ENCODE data around the gene MCM3.

Gene MCM3

DNA sequence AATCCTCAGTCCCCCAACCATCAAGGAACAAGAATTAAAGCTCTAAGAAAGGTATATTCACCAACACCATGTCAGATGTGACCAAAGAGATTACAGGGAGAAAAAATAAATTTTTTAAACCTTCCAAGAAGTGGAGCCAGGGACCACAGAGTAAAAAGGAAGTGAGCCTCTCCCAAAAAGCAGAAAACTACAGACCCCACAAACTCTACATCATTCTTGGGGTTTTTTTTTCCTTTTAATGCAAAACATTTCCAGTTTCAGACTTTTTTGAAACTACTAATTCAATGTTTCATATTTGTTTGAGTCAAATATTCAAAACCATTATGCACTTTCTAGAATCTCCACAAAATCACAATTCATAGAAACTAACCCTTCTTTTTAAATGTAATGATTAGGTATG is 33.4 kb downstream of the MCM3 start:
- no peak for DNase-seq (ENCODE audit: low spot score)

DNA sequence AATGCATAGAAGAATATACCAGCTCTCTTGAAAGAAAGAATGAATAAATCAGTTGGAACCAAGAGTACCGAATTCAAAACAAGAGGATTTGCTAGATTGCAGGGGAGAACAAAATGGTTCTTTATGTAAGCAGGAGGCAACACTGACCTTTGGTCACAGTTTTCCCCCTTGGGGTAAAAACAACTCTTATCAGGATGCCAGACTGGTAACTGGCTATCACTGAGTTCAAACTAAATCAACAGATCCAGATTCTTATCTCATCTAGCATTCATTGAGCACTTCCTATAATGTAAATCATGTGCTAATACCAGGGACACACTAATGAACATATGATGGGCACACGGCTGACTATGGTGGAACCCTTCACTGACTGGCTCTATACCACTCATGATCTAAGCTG is 35.5 kb downstream of the MCM3 start:
- no peak for DNase-seq (ENCODE audit: low spot score)

DNA sequence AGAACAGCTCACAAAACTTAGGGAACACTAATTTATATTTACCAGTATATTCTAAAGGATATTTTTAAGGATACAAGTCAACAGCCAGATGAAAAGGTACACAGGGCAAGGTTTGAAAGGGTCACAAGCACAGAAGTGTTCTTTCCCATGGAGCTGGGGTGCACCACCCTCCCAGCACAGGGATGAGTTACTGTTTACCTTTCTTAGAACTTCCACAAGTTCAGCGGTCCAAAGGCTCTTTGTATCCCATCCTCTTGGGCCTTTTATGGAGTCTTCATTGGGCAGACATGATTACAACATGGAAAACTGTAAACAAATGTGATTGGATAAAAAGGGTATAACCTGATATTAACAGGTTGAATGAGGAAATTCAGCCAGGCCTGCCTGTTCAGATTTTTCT is 39.1 kb downstream of the MCM3 start:
- no peak for DNase-seq (ENCODE audit: low spot score)

DNA sequence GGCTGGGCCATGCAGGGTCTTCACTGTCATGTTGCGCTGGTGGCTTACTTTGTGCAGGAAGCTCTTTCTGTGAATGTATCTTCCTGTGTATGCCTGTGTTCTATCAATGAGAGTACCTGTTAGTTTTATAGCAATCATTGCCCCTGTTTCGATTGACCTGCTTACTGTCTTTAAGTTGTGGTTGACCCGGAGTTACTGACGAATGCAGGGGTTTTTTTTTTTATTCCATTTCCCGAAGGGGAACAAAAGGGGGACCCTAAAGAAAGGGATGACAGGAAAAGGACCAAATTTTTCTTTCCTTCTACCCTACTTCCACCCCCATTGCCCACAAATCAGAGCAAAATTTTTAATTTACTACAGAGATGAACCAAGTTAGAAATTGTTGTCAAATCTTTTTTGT is 40.1 kb downstream of the MCM3 start, which contains the start of gene IL17F:
Gene IL17F, minus strand, starts transcription at position 101 of the 400 bp plus-strand sequence. Its CDS starts 71 bp downstream, at position 30.
- no peak for DNase-seq (ENCODE audit: low spot score)

DNA sequence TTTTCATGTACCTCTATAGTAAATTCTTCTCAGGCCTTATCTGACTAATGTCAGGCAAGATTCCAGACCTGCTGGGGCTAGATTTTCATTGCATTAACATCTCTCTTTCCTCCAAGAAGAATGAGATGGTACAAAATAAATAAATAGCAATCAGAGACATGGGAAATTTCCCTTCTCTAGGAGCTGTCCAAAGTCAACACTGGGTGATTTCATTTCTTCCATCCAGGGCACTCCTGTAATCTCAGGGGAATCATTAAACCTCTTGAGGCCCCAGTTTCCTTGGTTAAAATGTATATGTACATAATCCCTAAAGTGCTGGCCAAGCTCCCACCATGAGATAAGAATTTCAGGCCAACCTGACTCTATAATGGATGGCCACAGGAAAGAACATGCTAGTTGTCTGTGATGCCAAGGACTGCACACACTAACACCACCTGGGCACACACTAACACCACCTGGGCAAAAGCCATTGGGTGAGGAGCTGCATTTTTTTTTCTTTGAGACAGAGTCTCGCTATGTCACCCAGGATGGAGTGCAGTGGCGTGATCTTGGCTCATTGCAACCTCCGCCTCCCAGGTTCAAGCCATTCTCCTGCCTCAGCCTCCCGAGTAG is 41.2 kb downstream of the MCM3 start:
- DNase-seq (ENCODE audit: low spot score), result no peak

DNA sequence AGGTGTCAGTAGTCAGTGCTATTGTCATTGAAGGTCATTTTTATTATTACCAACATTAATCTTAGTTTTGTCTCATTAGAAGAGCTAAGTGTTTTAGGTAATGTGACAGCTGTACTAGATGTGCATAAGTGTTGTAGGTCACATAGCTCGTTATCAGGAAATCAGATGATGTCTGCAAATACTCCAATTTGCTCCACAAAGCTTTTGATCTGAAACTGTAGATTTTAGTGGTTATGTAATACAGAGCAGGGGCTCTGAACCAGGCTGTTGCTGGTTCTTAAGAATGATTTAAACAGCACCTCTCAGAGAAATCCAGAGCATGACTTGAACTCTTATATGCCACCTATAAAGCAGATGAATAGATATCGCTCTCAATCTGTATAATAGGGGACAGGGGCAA is 42.7 kb downstream of the MCM3 start:
- DNase-seq (ENCODE audit: low spot score), result no peak

DNA sequence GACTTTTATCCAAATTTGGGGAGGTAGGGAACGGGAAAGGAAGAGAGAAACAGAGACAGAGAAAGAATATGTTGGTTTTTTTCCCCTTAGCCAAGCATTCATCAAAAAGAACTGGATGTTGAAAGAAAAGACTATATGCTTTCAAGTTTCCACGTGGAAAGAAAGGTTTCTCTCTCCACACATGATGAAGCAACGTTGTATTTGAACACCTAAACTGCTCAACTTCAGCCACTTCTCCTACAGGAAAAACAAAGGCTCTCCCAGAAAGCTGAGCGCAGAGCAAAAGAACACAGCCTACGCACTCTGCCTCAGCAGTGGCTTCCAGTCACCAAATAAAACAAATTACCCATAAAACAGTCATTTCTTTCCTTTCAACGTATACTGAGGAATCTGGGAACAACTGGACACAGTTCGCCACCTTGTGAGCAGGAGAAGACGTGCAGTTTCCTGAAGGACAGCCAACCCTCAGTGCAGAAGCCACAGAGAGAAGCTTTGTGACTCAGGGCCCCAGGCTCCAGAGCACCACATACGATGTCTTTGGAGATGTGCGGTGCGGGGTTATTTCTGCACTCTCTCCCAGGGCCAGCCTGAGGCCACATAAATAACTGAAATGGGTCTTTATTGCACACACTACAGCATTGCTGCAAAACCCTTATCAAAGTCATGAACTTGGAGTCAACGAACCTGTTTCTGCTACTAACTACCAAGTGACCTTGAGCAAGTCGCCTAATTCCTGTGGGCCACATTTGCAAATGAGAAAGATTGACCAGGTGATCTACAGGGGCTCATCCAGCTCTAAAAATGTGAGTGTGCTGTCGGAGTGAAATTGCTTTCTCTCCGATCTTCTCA is 50.3 kb downstream of the MCM3 start:
- DNase-seq (ENCODE audit: low spot score), result peak; percentile 78

DNA sequence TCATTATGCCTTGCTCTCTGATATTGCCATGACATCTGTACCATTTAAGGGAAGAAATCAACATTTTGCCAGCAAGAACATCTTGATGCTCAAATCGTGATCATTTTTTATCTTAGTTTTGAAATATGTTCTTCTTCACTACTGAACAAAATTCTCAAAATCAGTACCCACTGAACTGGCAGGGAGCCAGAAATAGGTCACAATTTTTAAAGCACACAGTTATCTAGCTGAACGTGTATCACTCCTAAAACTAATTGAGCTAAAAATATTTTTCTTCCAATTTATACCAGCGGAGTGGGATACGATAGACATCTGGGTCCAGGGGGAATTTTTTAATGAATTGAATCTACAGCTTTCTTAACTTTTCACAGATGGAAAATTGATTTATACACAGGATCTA is 51.5 kb downstream of the MCM3 start:
- DNase-seq (ENCODE audit: low spot score), result no peak

DNA sequence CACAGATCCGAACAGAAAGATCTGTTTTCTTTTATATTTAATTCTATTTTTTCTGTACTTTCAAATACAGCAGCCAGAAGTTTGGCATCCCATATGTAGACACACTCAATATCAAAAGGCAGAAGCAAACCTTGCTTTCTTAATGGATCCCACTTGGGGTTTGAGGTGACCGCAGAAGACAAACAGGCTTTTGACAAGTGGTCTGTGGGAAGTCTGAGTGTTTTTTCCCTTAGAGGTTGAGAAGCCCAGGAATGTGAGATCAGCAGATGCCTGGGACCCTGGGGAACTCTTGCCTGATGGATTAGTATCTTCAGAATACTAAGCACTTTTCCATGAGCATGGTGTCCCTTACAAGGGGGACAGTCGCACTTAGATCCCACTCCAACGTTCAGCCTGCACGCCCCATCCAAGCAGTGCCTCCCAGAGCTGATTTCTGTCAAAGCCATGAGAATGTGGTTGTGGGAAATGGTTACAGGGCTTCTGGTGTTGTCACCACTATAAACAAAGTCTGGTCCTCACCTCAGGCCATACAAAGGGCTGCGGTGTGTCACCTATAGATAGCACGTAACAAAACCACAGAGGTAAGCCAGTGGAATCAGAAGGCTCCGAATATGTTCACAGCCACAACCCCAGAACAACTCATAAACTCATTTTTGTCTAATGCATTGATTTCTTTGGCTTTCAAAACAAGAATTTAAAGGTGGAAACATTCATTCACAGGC is 53.0 kb downstream of the MCM3 start:
- no peak for DNase-seq (ENCODE audit: low spot score)

DNA sequence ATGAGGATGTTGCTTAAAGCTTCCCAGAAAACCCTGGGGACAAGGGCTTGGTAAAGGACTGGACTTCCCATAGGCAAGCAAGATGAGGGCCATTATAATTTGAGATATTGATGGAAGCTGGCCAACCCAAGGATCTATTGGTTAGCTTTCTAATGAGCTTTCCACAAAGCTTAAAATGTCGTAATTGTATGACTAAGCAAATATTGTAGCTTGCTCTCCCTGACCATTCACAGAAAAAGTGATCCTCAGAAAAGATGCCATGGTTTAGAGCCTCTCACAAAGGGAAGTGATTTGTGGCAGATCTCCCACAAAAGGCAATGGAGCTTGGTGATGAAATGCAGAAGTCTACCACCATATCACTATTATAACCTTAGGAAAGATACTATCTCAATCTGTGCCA is 53.9 kb downstream of the MCM3 start:
- no peak for DNase-seq (ENCODE audit: low spot score)

DNA sequence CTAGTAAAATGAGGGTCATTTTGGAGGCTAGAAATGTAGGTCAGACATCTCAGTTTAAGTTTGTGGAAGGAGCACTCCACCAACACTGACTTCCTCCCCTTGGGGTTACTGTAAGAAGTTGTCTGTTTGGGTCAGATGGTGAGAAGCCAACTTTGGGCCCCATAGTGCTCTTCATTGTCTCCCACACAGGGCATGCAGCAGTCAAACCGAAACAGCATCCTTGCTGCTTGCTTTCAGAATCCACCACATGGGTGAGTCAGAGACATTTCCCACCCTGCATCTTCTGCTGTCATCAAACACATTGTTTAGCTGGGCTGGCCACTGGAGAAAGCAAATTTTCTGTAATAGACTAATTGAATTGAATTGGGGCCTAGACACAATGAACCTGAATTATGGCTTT is 57.0 kb downstream of the MCM3 start:
- DNase-seq (ENCODE audit: low spot score), result no peak

DNA sequence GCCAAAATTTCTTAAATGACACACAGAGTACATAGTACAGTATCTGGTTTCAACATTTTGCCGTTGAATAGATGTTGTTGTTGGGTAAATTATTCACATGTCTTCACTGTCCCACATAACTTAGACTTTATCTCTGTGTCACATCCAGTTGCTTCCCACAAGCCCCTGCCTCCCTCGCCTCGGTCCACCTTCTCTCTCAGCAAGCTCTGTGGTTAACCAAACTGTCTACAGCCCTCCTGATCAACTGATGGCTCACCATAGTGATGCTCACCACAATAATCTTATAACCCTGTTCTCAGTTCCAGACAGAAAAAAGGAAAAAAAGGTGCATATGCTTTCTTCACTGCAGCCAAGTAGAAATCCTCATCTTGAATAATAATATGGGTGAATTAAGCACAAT is 63.2 kb downstream of the MCM3 start:
- DNase-seq (ENCODE audit: low spot score), result no peak

DNA sequence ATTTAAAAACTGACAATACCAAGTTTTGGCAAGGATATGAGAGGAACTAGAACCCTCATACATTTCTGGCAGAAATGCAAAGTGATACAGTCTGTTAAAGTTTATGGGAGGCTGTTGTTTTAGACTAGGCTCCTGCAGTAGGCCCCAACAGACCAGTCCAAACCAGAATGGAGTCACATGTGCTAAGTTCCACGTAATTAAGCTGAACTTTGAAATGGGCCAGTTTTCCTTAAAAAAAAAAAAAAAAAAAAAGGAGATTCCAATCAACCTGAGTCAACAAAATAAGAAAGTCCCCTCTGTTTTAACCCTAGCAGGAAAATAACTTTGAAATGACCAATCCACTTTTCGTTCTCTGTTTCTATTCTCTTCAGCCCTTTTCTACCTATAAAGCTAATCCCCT is 66.8 kb downstream of the MCM3 start:
- no peak for DNase-seq (ENCODE audit: low spot score)

DNA sequence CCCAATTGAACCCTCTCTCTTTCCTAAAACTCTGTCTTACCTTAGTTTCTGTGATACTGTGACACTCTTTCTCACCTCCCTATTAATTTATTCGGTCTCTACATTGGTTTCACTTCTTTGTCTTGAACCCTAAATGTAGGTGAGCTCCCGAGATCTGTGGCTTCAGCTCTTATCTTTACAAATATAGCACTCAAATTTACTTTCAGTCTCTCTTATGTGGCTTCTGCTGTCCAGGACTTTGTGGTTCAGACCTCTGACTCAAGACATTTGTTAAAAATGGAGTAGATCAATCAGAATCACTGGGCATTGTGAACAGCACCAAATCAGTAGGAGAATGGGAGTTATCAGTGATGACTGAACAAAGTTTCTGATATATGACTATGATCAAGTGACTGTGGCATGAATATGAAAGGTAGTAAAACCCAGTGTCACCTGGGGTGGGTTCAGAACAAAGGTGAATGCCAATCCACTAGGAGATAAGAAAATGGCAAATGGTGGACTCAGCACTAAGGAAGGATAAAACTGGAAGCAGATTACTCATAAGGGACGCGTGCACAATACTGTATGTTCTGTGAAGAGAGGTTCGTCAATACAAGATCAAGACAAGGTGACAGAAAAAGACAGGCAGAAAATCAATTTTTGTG is 67.5 kb downstream of the MCM3 start:
- no peak for DNase-seq (ENCODE audit: low spot score)

DNA sequence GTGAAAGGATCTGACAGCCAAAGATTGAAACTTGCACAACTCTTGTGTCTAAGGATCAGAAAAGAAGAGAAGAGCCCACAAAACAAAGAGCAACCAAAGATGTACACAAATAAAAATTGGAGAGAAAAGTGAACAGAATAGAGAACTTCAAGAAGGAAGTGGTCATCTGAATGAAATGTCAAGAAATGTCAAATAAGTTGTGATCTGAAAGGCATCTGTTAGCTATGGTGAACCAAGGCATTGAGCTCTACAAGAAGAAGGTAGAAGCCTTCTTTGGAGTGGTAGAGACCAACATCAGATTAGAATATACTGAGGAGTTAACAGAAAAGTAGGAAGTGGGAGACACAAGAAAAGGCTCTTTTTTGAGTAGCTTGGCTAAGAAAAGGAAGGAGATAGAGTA is 68.8 kb downstream of the MCM3 start:
- no peak for DNase-seq (ENCODE audit: low spot score)
